VCaP (cell line): Measurements from ENCODE around the gene RNPEPL1.
A peak's percentile ranks its signal among the peaks of the same experiment; 100 is the strongest.
"Not testable (repeated sequence)": the region's sequence is repeated elsewhere in the genome, so short reads cannot be mapped to it uniquely, and the experiment has no call there.

Experiments
- H3K27ac ChIP-seq: fragments of 450-650 bp; 2 replicates; pipeline ENCODE4 v1.5.1; 2017
- TF ChIP-seq, protein P1 (sequence below): fragments of 450-650 bp; conservative IDR thresholded peaks from 2 replicates; pipeline ENCODE4 v1.5.1; 2017; ENCODE audit warnings: mild to moderate bottlenecking, moderate library complexity

Gene RNPEPL1, protein sequence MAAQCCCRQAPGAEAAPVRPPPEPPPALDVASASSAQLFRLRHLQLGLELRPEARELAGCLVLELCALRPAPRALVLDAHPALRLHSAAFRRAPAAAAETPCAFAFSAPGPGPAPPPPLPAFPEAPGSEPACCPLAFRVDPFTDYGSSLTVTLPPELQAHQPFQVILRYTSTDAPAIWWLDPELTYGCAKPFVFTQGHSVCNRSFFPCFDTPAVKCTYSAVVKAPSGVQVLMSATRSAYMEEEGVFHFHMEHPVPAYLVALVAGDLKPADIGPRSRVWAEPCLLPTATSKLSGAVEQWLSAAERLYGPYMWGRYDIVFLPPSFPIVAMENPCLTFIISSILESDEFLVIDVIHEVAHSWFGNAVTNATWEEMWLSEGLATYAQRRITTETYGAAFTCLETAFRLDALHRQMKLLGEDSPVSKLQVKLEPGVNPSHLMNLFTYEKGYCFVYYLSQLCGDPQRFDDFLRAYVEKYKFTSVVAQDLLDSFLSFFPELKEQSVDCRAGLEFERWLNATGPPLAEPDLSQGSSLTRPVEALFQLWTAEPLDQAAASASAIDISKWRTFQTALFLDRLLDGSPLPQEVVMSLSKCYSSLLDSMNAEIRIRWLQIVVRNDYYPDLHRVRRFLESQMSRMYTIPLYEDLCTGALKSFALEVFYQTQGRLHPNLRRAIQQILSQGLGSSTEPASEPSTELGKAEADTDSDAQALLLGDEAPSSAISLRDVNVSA

DNA sequence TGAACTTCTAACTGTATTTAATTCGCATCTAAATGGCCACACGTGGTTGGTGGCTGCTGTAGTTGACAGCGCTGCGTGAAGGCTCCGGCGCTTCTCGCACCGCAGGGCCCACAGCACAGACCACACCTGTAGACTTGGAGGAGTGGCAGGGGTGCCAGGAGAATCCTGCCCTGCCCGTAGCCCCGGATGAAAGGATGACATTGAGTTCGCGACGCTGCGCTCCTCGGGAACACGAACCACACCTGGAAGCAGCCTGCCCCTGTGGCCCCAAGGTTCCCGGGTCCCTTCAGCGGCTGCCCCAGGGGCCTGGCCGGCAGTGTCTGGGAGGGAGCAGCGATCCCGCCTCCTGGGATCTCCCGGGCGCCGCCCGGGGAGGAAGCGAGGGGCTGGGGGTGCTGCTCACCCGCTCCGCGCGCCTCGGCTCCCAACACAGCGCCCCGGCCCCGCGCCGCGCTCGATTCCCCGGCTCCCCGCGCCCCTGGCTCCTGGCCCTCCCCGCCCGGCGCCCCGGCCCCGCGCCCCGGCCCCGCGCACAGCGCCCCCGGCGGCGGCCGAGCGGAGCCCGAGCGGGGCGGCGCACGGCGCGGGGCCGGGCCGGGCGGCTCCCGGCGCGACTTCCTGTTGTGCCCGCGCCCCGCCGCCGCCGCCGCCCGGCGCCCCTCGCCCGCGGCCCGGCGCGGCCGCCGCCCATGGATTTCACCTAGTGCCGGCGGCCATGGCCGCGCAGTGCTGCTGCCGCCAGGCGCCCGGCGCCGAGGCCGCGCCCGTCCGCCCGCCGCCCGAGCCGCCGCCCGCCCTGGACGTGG, at the start of gene RNPEPL1:
RNPEPL1 (plus strand) TSS at position 613 of the 806 bp plus-strand sequence; CDS start at position 716, 103 bp downstream.
- H3K27ac ChIP-seq, result peak within 1 kb of the TSS; percentile 91
- TF ChIP-seq, protein P1, sequence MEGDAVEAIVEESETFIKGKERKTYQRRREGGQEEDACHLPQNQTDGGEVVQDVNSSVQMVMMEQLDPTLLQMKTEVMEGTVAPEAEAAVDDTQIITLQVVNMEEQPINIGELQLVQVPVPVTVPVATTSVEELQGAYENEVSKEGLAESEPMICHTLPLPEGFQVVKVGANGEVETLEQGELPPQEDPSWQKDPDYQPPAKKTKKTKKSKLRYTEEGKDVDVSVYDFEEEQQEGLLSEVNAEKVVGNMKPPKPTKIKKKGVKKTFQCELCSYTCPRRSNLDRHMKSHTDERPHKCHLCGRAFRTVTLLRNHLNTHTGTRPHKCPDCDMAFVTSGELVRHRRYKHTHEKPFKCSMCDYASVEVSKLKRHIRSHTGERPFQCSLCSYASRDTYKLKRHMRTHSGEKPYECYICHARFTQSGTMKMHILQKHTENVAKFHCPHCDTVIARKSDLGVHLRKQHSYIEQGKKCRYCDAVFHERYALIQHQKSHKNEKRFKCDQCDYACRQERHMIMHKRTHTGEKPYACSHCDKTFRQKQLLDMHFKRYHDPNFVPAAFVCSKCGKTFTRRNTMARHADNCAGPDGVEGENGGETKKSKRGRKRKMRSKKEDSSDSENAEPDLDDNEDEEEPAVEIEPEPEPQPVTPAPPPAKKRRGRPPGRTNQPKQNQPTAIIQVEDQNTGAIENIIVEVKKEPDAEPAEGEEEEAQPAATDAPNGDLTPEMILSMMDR, result peak; percentile 60

DNA sequence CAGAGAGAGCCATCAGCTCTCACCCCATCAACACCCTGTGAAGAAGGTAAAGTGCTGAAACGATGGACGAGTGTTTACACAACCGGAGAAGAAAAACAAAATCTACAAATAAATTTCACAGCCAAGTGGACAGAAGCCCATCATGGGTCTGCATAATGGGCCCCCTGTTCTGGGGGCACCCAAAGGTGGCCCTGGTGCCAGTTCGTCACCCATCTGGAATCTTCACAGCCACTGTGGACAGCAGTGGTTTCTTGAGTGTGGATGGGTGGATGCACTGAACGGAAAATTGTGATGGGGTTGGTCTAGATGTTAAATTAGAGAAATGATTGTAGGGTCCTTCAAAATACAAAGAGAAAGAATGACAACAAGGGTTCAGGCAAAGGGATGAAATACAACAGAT, 49.3 kb upstream of the RNPEPL1 start:
- TF ChIP-seq, protein P1, result no peak
- no peak overlapping the region for H3K27ac ChIP-seq

DNA sequence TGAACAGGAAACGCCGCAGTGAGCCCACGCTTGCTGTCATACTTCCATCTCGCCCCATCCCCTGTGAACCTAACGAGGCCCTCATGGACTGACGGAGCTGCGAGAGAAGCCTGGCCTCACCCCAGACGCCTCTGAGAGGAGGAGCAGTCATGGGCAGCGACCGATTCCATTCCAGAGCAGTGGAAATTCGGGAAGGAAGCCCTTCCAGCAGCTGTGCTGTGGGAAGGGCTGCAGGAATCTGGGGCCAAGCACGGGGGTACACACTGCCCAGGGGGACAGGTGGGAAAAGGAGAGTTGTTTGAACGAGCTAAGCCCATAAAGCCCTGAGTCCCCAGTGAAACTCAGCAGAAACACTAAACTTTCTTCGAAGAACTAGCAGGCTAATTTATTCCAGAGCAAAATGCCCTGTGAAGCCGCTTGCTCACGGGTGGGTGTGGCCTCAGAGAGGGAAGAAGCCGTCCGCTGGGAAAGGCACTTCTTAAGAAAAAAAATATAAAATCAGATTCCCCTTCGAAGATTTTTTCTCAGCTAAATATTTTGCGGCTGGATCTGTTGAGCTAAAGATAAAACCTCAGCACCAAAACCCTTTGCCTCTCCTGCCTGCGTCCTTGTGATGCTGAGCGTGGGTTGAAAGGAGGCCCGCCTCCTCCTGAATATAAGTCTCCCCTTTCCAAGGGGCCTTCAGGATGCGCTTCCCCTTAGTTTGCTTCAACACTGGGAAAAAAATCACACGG, 48.7 kb upstream of the RNPEPL1 start:
- TF ChIP-seq, protein P1, result no peak
- no peak overlapping the region for H3K27ac ChIP-seq

DNA sequence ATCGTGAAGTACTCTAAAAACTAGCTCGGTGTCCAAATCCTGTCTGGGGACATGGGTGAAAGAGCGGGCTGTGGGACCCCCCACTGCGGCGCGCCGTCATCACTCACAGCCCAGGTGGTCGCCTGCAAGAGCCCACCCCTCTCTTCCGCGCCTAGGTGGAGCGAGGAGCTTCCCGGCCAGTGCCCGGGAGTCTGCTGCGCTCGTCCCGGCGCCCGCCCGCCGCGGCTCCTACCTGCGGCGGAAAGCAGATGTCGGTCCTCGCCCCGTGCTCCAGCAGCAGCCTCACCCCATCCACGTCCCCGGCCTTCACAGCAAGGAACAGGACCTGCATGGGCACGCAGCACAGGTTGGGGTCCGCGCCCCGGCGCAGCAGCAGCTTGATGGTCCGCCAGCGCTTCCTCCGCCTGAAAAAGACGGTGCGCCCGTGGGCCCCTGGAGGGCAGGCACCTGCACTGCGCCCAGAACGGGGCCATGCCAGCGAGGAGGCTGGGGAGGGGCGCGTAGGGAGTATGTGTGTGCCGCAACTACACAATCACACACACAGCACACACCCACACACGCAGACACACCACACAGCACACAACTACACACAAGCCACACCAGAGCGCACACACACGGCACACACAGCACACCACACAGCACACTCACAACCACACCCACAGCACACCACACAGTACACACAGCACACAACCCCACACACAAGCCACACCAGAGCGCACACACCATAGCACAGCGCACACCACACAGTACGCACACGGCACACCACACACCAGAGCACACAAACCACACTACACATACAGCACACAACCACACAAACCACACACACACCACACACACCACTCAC, 47.9 kb upstream of the RNPEPL1 start:
- H3K27ac ChIP-seq, result no peak overlapping the region

DNA sequence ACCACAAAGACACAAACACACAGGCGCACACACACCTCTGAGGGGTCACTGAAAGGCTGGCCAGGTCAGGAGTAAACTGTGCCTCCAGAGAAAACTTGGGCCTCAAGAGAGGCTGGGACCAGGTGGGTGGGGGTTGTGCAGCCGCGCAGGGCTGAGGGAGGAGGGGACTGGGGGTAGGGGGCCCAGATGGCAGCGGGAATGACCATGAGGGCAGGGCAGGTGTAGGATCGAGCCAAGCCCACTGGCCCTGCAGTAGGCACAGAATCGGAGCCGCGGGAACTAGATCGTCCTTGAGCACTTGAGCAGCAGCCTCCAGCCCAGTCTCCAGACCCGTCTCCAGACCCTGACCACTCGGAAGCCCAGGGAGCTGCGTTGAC, 47.3 kb upstream of the RNPEPL1 start:
- H3K27ac ChIP-seq, result no peak overlapping the region
- TF ChIP-seq, protein P1, result no peak

More for the DNA sequence above, 47.9 kb upstream of the RNPEPL1 start:
- TF ChIP-seq, protein P1, result no peak

DNA sequence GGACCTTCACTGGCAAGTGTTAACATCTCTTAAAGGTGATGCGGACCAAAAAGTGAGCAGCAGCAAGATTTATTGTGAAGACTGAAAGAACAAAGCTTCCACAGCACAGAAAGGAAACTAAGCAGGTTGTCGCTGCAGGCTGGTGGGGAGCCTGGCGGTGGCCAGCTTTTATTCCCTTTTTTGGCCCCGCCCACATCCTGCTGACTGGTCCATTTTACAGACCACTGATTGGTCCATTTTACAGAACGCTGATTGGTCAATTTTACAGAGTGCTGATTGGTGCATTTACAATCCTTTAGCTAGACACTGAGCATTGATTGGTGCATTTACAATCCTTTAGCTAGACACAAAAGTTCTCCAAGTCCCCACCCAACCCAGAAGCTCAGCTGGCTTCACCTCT, 46.4 kb upstream of the RNPEPL1 start:
- not testable (repeated sequence) for H3K27ac ChIP-seq

DNA sequence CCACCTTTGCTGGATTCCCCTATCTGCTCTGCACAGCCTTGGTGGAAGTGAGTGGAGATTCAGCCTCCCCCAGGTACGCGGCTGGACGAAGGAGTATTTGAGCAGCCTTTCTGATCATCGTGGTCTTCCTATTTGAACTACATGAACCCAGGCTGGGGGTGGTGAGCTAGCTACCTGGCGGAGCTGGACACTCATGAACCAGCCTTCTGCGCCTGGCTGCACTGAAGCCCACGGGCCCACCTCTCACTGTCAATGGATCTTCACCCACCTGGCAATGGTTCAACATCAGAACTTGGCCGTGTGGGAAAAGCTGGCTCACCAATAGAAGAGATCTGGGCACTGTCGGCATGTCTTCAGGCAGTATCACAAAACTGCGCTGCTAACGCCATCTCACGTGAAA, 45.9 kb upstream of the RNPEPL1 start:
- no peak overlapping the region for H3K27ac ChIP-seq
- TF ChIP-seq, protein P1, result no peak
